Endothelial cell of umbilical vein (primary cell): ENCODE measurements around the gene ZNF81. TPM values are rescaled to one million over a fixed set of nuclear protein-coding genes. Genes with fewer than 3 reads are reported as not detected.
"Not testable (repeated sequence)": the region's sequence is repeated elsewhere in the genome, so short reads cannot be mapped to it uniquely, and the experiment has no call there.

ENCODE experiments used
- BruUV-seq: library from RNA; stranded (reverse); fragments of 400-500 nt; replicated peaks from 2 replicates; lab custom pipeline; 2021; lab: Mats Ljungman, UMichigan
- CTCF ChIA-PET: fragments of 300-600, 350-600 bp; sonication (Branson Sonifier 250); formaldehyde crosslinking; loops from one replicate; lab custom pipeline; 2021; ENCODE audit warnings: antibody characterized with exemption, inconsistent platforms; lab: Charles Lee
- POLR2A ChIA-PET: fragments of 300-600, 350-600 bp; sonication (Branson Sonifier 250); formaldehyde crosslinking; loops from one replicate; lab custom pipeline; 2021; ENCODE audit warnings: antibody characterized with exemption, inconsistent platforms; lab: Charles Lee
- DNase-seq: peaks from one replicate; pipeline ENCODE4 v3.0.0-alpha.2; 2011; ENCODE audit warnings: low read depth, low spot score
- FAIRE-seq: peaks from 2 replicates; lab custom pipeline; 2011; peaks lifted over from hg19 to GRCh38; lab: Jason Lieb, UNC
- H2AFZ ChIP-seq: 2 replicates; pipeline ENCODE4 v1.6.0; 2012; ENCODE audit warnings: low read depth, low read length, control low read depth, inconsistent platforms
- H3K27ac ChIP-seq: 2 replicates; pipeline ENCODE4 v1.5.1; 2011; ENCODE audit warnings: low read depth, mild to moderate bottlenecking, control low read depth, low read length, moderate library complexity; ENCODE audit not compliant: insufficient read depth
- H3K27me3 ChIP-seq, 2 experiments: 2 replicates each; pipeline versions ENCODE4 v1.6.0 to v1.6.1; 2011; ENCODE audit warnings: low read length in 2 of 2, mixed read lengths in 1 of 2; ENCODE audit not compliant: control insufficient read depth in 2 of 2, insufficient read depth in 2 of 2
- H3K36me3 ChIP-seq, 2 experiments: 2 replicates in 1 of 2; 3 replicates in 1 of 2; pipeline ENCODE4 v1.5.1; 2011; ENCODE audit warnings: low read length in 2 of 2, mild to moderate bottlenecking in 1 of 2, moderate library complexity in 1 of 2; ENCODE audit not compliant: control insufficient read depth in 2 of 2, insufficient read depth in 2 of 2; ENCODE audit errors: extremely low read depth in 1 of 2
- H3K4me1 ChIP-seq: 3 replicates; pipeline ENCODE4 v1.5.1; 2011; ENCODE audit warnings: mild to moderate bottlenecking, low read length; ENCODE audit not compliant: control insufficient read depth, insufficient read depth; ENCODE audit errors: extremely low read depth
- H3K4me2 ChIP-seq: 2 replicates; pipeline ENCODE4 v1.6.1; 2011; ENCODE audit warnings: low read length, control low read depth, mixed read lengths; ENCODE audit not compliant: insufficient read depth
- H3K4me3 ChIP-seq, 3 experiments: fragments of 200-600 bp in 1 of 3; sonication (generic), shearing (Covaris generic) in 1 of 3; replicated peaks in 1 of 3; 2 replicates each; pipeline ENCODE4 v1.5.1; 2011 to 2016; ENCODE audit warnings: control low read depth in 3 of 3, low read length in 3 of 3, mild to moderate bottlenecking in 2 of 3, inconsistent platforms in 1 of 3, low read depth in 1 of 3, moderate library complexity in 1 of 3; ENCODE audit not compliant: insufficient read depth in 1 of 3
- H3K79me2 ChIP-seq: 2 replicates; pipeline ENCODE4 v1.6.0; 2012; ENCODE audit warnings: low read length, inconsistent platforms; ENCODE audit not compliant: control insufficient read depth, insufficient read depth
- H3K9ac ChIP-seq: replicated peaks from 2 replicates; pipeline ENCODE3; 2011; ENCODE audit warnings: low read length, control low read depth; ENCODE audit not compliant: insufficient read depth; ENCODE audit errors: extremely low read depth
- H3K9me1 ChIP-seq: replicated peaks from 3 replicates; pipeline ENCODE4 v1.6.0; 2011; ENCODE audit warnings: mild to moderate bottlenecking, low read length; ENCODE audit not compliant: control insufficient read depth, insufficient read depth; ENCODE audit errors: extremely low read depth
- H3K9me3 ChIP-seq: replicated peaks from 2 replicates; pipeline ENCODE4 v1.5.1; 2012; ENCODE audit warnings: low read length, inconsistent platforms; ENCODE audit not compliant: control insufficient read depth, insufficient read depth
- H4K20me1 ChIP-seq: replicated peaks from 2 replicates; pipeline ENCODE3; 2011; ENCODE audit warnings: mild to moderate bottlenecking, low read length; ENCODE audit not compliant: control insufficient read depth, insufficient read depth; ENCODE audit errors: extremely low read depth
- dilution Hi-C: fragments of 300-500 bp; cut with MboI; formaldehyde crosslinking; loops from one replicate; pipeline ENCODE4 v1.15.0; 2019; ENCODE audit warnings: low sequenced_read_pairs; ENCODE audit not compliant: extremely low pct_ligation_motif_present
- intact Hi-C: fragments of 100-400 bp; cut with micrococcal nuclease; formaldehyde crosslinking; loops from one replicate; pipeline ENCODE4 v1.10.0; 2022
- polyA plus RNA-seq, 4 experiments: library from polyadenylated mRNA; depleted of rRNA in 3 of 4; stranded (reverse) in 3 of 4; unstranded in 1 of 4; fragments of >200 nt; gene quantifications; 2 replicates each; pipeline versions ENCODE4 v1.2.1 to v1.2.3, GENCODE V29; 2011 to 2012; ENCODE audit warnings: missing spikeins in 1 of 4
- total RNA-seq: library from RNA; stranded (reverse); gene quantifications from 2 replicates; pipeline ENCODE4 v1.2.3, GENCODE V29; 2021

Gene ZNF81
- total and polyA plus RNA-seq, 2 donors (not counting 3 experiments of a cell fraction or from before 2014, with no cell fraction given): 2.7 to 6.4 TPM

DNA sequence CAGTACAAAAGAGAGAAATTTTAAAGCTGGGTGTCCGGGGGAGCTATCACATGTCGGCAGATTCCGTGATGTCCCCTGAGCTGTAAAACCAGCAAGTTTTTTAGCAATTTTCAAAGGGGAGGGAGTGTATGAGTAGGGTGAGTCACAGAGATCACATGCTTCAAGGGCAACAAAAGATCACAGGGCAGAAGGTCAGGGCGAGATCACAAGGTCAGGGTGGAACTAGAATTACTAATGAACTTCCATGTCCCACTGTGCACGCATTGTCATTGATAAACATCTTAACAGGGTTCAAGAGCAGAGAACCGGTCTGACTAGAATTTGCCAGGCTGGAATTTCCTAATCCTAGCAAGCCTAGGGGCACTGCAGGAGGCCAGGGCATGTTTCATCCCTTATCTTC lies 125.1 kb downstream of the ZNF81 start:
- H3K27me3 ChIP-seq, H3K4me3 ChIP-seq, H3K79me2 ChIP-seq, H3K4me1 ChIP-seq, H4K20me1 ChIP-seq, H3K4me2 ChIP-seq, dilution Hi-C loops, H3K9me3 ChIP-seq, H3K27ac ChIP-seq, DNase-seq, H3K9me1 ChIP-seq, FAIRE-seq, intact Hi-C loops, H2AFZ ChIP-seq, POLR2A ChIA-PET, BruUV-seq, H3K9ac ChIP-seq, H3K36me3 ChIP-seq, CTCF ChIA-PET: not testable (repeated sequence)

DNA sequence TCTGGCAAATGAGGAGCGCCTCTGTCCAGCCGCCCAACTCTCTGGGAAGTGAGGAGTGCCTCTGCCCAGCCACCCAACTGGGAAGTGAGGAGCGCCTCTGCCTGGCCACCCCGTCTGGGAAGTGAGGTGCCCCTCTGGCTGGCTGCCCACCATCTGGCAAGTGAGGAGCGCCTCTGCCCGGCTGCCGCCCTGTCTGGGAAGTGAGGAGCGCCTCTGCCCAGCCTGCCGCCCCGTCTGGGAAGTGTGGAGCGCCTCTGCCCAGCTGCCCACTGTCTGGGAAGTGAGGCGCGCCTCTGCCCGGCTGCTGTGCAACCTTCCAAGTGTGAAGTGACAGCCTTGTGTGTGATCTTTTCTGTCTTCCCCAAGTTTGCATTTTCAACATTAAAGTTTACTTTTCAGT lies 128.8 kb downstream of the ZNF81 start:
- H3K79me2 ChIP-seq, intact Hi-C loops, H3K36me3 ChIP-seq, H2AFZ ChIP-seq, H3K9me3 ChIP-seq, H3K9me1 ChIP-seq, H3K4me3 ChIP-seq, H4K20me1 ChIP-seq, POLR2A ChIA-PET, dilution Hi-C loops, BruUV-seq, DNase-seq, H3K27me3 ChIP-seq, H3K9ac ChIP-seq, H3K27ac ChIP-seq, FAIRE-seq, H3K4me2 ChIP-seq, H3K4me1 ChIP-seq, CTCF ChIA-PET: not testable (repeated sequence)

Other genes starting within 250 kb of the ZNF81 start
- gene SYN1, start 217.0 kb upstream of the ZNF81 start, total RNA-seq: not detected in 2 replicates
- not detected in 2 replicates for gene SYN1, start 217.0 kb upstream of the ZNF81 start, polyA plus RNA-seq
- 1.00 and 1.9 TPM in 2 replicates for gene CFP, start 207.0 kb upstream of the ZNF81 start, total RNA-seq
- gene CFP, start 207.0 kb upstream of the ZNF81 start, polyA plus RNA-seq: 0.62 and 0.69 TPM in 2 replicates
- 27.5 and 28.7 TPM in 2 replicates for gene ELK1, start 186.3 kb upstream of the ZNF81 start, total RNA-seq
- 18.3 and 21.0 TPM in 2 replicates for gene ELK1, start 186.3 kb upstream of the ZNF81 start, polyA plus RNA-seq
- 91.2 and 95.7 TPM in 2 replicates for gene UXT, start 177.7 kb upstream of the ZNF81 start, total RNA-seq
- 153 and 164 TPM in 2 replicates for gene UXT, start 177.7 kb upstream of the ZNF81 start, polyA plus RNA-seq
- 3.6 and 3.9 TPM in 2 replicates for gene ZNF182, start 167.1 kb downstream of the ZNF81 start, total RNA-seq
- 0.62 and 0.90 TPM in 2 replicates for gene ZNF182, start 167.1 kb downstream of the ZNF81 start, polyA plus RNA-seq
- not detected in 2 replicates for gene SPACA5, start 170.1 kb downstream of the ZNF81 start, total RNA-seq
- gene SPACA5, start 170.1 kb downstream of the ZNF81 start, polyA plus RNA-seq: not detected in 2 replicates
- gene ZNF630, start 234.7 kb downstream of the ZNF81 start, total RNA-seq: 1.5 and 1.6 TPM in 2 replicates
- 0.87 and 1.0 TPM in 2 replicates for gene ZNF630, start 234.7 kb downstream of the ZNF81 start, polyA plus RNA-seq